Subcutaneous adipose tissue (tissue), 4 donors: ENCODE measurements around the gene FHOD1. TPM values are rescaled to one million over a fixed set of nuclear protein-coding genes. Genes with fewer than 3 reads are reported as not detected.

ENCODE experiments used
- total RNA-seq, 4 donors: library from RNA; depleted of rRNA; stranded (reverse); fragments of >200 nt; gene quantifications; one replicate each; pipeline ENCODE4 v1.1.0, GENCODE V29; 2016
- TF ChIP-seq, protein P1 (sequence below): fragments of 450-650 bp; IDR thresholded peaks from one replicate; pipeline ENCODE4 v1.5.1; 2016; ENCODE audit warnings: low read depth, mild to moderate bottlenecking, control low read depth, antibody characterized with exemption, moderate library complexity

The FHOD1 gene
- total RNA-seq, 4 donors from 2014 or later, result 10.3 to 83.3 (median 20.9) TPM

DNA sequence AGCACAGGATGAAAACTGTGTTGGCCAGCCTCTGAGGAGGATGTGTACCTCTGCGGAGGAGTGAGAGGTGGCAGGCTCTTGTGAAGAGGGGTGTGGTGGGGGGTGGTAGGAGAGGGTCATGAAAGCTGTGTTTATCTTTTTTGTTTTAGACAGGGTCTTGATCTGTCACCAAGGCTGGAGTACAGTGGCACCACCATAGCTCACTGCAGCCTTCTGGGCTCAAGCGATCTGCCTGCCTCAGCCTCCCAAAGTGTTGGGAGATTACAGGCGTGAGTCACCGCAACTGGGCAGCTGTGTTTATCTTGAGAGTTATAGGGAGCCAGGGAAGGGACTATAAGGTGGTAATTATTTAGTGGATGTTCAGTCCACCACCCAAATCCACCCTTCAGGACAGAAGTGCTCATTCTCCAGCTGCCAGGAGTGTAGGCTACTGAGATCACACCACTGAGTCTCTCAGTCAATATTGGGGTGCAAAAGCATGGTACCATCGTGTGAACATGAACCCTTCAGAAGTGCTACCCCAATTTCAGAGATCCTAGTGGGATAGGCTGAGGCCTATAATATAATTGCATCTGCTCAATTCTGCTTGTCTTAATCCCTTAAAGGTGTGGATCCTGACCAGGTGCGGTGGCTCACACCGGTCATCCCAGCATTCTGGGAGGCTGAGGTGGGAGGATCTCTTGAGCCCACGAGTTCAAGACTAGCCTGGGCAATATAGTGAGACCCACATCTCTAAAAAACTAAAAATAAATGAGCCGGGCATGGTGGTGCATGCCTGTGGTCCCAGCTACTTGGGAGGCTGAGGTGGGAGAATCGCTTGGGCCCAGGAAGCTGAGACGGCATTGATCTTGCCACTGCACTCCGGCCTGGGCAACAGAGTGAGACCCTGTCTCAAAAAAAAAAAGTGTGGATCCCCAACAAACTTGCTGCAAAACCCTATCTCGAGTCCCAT is 56.6 kb downstream of the FHOD1 start:
- TF ChIP-seq, protein P1, sequence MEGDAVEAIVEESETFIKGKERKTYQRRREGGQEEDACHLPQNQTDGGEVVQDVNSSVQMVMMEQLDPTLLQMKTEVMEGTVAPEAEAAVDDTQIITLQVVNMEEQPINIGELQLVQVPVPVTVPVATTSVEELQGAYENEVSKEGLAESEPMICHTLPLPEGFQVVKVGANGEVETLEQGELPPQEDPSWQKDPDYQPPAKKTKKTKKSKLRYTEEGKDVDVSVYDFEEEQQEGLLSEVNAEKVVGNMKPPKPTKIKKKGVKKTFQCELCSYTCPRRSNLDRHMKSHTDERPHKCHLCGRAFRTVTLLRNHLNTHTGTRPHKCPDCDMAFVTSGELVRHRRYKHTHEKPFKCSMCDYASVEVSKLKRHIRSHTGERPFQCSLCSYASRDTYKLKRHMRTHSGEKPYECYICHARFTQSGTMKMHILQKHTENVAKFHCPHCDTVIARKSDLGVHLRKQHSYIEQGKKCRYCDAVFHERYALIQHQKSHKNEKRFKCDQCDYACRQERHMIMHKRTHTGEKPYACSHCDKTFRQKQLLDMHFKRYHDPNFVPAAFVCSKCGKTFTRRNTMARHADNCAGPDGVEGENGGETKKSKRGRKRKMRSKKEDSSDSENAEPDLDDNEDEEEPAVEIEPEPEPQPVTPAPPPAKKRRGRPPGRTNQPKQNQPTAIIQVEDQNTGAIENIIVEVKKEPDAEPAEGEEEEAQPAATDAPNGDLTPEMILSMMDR, result no peak

- TF ChIP-seq, protein P1, result no peak
Measured at GRCh38 chr16:67190041-67190440, 57.2 kb downstream of the FHOD1 start, which contains the start of gene EXOC3L1. Gene EXOC3L1 (minus strand): TSS chr16:67190136. CDS start chr16:67189676, 460 bp downstream.

- TF ChIP-seq, protein P1, result no peak
Measured at GRCh38 chr16:67188798-67189197, 58.5 kb downstream of the FHOD1 start.

GRCh38 chr16:67188323-67188722 is 59.0 kb downstream of the FHOD1 start:
- TF ChIP-seq, protein P1, result no peak

DNA sequence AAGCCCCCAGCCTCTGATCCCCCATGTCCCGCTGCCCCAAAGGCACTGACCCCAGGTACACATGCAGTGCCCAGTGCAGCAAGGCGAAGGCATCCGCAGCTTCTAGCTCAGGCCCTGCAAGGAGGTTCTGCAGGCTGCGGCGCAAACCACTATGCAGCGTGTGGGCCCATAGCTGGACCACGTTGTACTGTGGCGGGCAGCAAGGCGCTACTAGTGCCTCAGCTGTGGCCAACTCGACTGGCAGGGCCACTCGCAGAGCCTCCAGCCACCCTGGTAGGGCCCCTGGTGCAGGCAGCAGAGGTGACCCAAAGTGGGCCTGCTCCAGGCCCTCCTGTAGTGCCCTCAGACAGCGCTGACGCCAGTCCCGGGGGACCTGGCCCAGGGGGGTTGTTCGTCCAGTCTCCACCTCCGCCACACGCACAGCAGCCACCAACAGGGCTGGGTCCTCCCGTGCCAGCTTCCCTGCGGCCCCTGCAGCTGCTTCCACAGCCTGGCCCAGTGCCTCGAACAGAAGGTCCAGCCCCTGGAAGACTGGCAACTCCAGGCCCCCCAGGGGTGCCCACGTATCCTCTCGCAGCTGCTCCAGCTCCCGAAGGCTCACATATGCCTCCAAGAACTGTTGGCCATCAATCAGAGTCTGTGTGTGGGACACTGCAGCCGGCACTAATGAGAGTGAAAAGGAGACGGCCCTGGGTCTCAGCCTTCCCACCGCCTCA is 59.9 kb downstream of the FHOD1 start:
- TF ChIP-seq, protein P1, result no peak

DNA sequence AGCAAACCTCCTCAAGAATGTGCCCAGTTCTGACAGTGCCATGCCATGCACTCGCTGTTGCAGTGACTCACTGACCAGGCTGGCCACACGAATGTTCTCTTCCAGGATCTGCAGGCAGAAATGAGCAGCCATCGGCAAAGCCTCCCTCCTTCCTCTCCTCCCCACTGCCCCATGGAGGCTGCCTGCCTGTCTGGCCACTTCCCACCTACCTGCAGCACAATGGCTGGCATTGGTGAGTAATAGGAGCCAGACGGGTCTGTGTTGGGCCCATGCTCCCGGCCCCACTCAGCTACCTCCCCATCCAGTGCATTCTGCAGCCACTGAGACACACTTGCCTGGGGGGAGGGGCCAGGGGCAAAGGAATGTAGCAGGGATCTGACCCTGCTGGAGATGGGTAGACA is 60.7 kb downstream of the FHOD1 start:
- TF ChIP-seq, protein P1, result no peak

DNA sequence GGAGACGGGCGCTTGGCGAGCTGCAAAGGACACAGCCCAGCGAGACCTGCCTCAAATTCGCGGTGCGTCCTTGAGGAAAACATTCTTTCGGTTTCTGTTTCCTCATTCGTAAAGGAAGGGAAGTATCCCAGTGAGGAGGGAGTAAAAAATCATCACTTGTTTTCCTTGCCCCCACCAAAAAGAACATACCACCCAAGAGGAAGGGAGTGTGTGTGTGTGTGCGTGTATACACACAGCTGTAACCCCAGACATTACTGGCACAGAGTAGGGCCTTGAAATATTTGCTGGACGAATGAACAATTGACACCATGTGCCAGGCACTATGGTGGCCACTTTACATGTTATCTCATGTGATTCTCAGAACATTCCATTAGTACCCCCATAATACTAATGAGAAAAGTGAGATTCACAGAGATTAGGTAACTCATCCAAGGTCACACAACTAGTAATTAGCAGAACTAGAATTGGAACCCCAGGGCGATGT is 61.6 kb downstream of the FHOD1 start:
- TF ChIP-seq, protein P1, result no peak
